ENCODE data around the gene KIFC1.
"Not testable (repeated sequence)": the region's sequence is repeated elsewhere in the genome, so short reads cannot be mapped to it uniquely, and the experiment has no call there.

The KIFC1 gene

GRCh38 chr6:33359331-33359730 is 32.3 kb upstream of the KIFC1 start:
- in situ Hi-C loops (cut with HindIII; ENCODE audit: low sequenced_read_pairs): no loop called here
- H3K4me3 ChIP-seq (ENCODE audit: low read depth, low read length): no peak overlapping the region
- no peak for TF ChIP-seq CTCF (IDR thresholded peaks at IDR 0.05; ENCODE audit: low read depth, low read length)
- DNase-seq (ENCODE audit: low read depth, low spot score): no peak

GRCh38 chr6:33363486-33363885 is 28.1 kb upstream of the KIFC1 start:
- in situ Hi-C loops (cut with HindIII; ENCODE audit: low sequenced_read_pairs); DNase-seq (ENCODE audit: low read depth, low spot score); H3K4me3 ChIP-seq (ENCODE audit: low read depth, low read length): not testable (repeated sequence)

GRCh38 chr6:33364475-33365205 is 27.0 kb upstream of the KIFC1 start:
- peak; percentile 57 for DNase-seq (ENCODE audit: low read depth, low spot score)
- in situ Hi-C loops (cut with HindIII; ENCODE audit: low sequenced_read_pairs): not testable (repeated sequence)

GRCh38 chr6:33365206-33365971 is 26.2 kb upstream of the KIFC1 start:
- in situ Hi-C loops (cut with HindIII; ENCODE audit: low sequenced_read_pairs); DNase-seq (ENCODE audit: low read depth, low spot score); H3K4me3 ChIP-seq (ENCODE audit: low read depth, low read length): not testable (repeated sequence)

More at GRCh38 chr6:33364475-33365205, 27.0 kb upstream of the KIFC1 start:
- not testable (repeated sequence) for H3K4me3 ChIP-seq (ENCODE audit: low read depth, low read length)

- no peak for TF ChIP-seq CTCF (IDR thresholded peaks at IDR 0.05; ENCODE audit: low read depth, low read length)
- no peak overlapping the region for H3K4me3 ChIP-seq (ENCODE audit: low read depth, low read length)
- no peak for DNase-seq (ENCODE audit: low read depth, low spot score)
- in situ Hi-C loops (cut with HindIII; ENCODE audit: low sequenced_read_pairs): no loop called here
These were observed 24.5 kb upstream of the KIFC1 start for GRCh38 chr6:33367009-33367714.

GRCh38 chr6:33367715-33368025 is 24.0 kb upstream of the KIFC1 start:
- DNase-seq (ENCODE audit: low read depth, low spot score): not testable (repeated sequence)

GRCh38 chr6:33371901-33372300 is 19.7 kb upstream of the KIFC1 start:
- H3K4me3 ChIP-seq (ENCODE audit: low read depth, low read length); DNase-seq (ENCODE audit: low read depth, low spot score); in situ Hi-C loops (cut with HindIII; ENCODE audit: low sequenced_read_pairs): not testable (repeated sequence)

More at GRCh38 chr6:33367715-33368025, 24.0 kb upstream of the KIFC1 start:
- in situ Hi-C loops (cut with HindIII; ENCODE audit: low sequenced_read_pairs); H3K4me3 ChIP-seq (ENCODE audit: low read depth, low read length): not testable (repeated sequence)

GRCh38 chr6:33372526-33373123 is 19.0 kb upstream of the KIFC1 start:
- no peak for TF ChIP-seq CTCF (IDR thresholded peaks at IDR 0.05; ENCODE audit: low read depth, low read length)
- DNase-seq (ENCODE audit: low read depth, low spot score): no peak

More at GRCh38 chr6:33372526-33373123, 19.0 kb upstream of the KIFC1 start:
- no peak overlapping the region for H3K4me3 ChIP-seq (ENCODE audit: low read depth, low read length)
- in situ Hi-C loops (cut with HindIII; ENCODE audit: low sequenced_read_pairs): no loop called here
